ENCODE measurements around the gene PTP4A1. TPM values are rescaled to one million over a fixed set of nuclear protein-coding genes. Genes with fewer than 3 reads are reported as not detected.

The PTP4A1 gene
- total and polyA plus RNA-seq, 2 of the 13 experiments (the other 11 are each of a cell fraction or from before 2014, with no cell fraction given), result 141 to 376 TPM

DNA sequence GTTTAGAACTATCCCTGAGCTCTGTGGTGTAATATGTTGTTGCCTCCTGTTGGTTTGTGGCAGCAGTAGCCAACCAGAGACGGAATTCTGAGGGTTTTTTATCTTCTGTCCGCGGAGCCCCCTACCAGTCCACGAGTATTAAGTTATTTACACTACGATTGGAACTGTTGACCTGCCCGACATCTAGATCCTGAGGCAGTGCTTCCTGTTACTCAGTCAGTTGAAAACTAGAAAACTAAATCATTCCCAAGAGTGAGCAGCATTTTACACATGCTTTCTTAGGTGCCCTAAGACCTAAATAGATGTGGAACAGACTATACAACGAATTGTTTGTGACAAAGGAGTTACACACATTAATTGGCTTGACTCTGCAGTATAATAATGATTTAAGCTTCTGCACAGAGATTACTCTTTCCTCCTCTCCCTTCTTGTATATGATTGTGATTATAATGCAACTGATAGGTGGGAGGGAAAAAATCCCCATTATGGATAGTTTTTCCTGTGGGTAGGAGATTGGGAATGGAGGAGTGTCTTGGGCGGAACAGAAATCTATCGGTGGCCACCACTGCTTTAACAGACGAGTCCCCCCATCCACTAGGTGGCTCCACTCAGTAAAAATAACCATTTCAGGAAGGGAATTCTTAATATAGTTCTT lies 1.7 kb downstream of the PTP4A1 start (continued):
- no peak for TF ChIP-seq ZNF503 (CRISPR knock-in tag; IDR thresholded peaks at IDR 0.05)
- TF ChIP-seq, protein P1, sequence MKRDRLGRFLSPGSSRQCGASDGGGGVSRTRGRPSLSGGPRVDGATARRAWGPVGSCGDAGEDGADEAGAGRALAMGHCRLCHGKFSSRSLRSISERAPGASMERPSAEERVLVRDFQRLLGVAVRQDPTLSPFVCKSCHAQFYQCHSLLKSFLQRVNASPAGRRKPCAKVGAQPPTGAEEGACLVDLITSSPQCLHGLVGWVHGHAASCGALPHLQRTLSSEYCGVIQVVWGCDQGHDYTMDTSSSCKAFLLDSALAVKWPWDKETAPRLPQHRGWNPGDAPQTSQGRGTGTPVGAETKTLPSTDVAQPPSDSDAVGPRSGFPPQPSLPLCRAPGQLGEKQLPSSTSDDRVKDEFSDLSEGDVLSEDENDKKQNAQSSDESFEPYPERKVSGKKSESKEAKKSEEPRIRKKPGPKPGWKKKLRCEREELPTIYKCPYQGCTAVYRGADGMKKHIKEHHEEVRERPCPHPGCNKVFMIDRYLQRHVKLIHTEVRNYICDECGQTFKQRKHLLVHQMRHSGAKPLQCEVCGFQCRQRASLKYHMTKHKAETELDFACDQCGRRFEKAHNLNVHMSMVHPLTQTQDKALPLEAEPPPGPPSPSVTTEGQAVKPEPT (CRISPR knock-in tag; IDR thresholded peaks at IDR 0.05; ENCODE audit: low read depth), result no peak
- no peak; the same call in 1 of the 2 replicates for TF ChIP-seq NFIC (IDR thresholded peaks at IDR 0.05; ENCODE audit: low read length)
- TF ChIP-seq DRAP1 (CRISPR knock-in tag; IDR thresholded peaks at IDR 0.05), result no peak
- TF ChIP-seq ZNF30 (CRISPR knock-in tag; IDR thresholded peaks at IDR 0.05), result no peak; the same call in 1 of the 2 replicates
- no peak for TF ChIP-seq ELK4 (CRISPR knock-in tag; IDR thresholded peaks at IDR 0.05; ENCODE audit: borderline replicate concordance)
- no peak for TF ChIP-seq ZNF367 (CRISPR knock-in tag; IDR thresholded peaks at IDR 0.05; ENCODE audit: borderline replicate concordance)
- no peak for TF ChIP-seq ELF4 (CRISPR knock-in tag; IDR thresholded peaks at IDR 0.05; ENCODE audit: borderline replicate concordance)
- no peak for TF ChIP-seq NKX3-1 (CRISPR knock-in tag; IDR thresholded peaks at IDR 0.05)
- no peak for TF ChIP-seq PAX8 (CRISPR knock-in tag; IDR thresholded peaks at IDR 0.05; ENCODE audit: borderline replicate concordance)
- TF ChIP-seq CREBL2 (CRISPR knock-in tag; IDR thresholded peaks at IDR 0.05; ENCODE audit: borderline replicate concordance), result no peak
- no peak; the same call in 1 of the 2 replicates for TF ChIP-seq BRCA1 (CRISPR knock-in tag; IDR thresholded peaks at IDR 0.05)
- TF ChIP-seq POLR2AphosphoS5 (IDR thresholded peaks at IDR 0.05; ENCODE audit: low read depth, low read length), result peak; percentile 39
- no peak for TF ChIP-seq ZHX2 (IDR thresholded peaks at IDR 0.05; ENCODE audit: low read depth)
- TF ChIP-seq ZHX2 (CRISPR knock-in tag; IDR thresholded peaks at IDR 0.05; ENCODE audit: borderline replicate concordance), result no peak
- 0 out of 2 replicates have a peak, but pooled peaks have one; percentile 22 for TF ChIP-seq ESRRA (CRISPR knock-in tag; IDR thresholded peaks at IDR 0.05; ENCODE audit: low read depth)
